ENCODE measurements around the gene CLDN24. TPM values are rescaled to one million over a fixed set of nuclear protein-coding genes. Genes with fewer than 3 reads are reported as not detected.

Gene CLDN24
- polyA plus RNA-seq, 1 of the 3 experiments (the other 2 are of a cell fraction), result not detected

DNA sequence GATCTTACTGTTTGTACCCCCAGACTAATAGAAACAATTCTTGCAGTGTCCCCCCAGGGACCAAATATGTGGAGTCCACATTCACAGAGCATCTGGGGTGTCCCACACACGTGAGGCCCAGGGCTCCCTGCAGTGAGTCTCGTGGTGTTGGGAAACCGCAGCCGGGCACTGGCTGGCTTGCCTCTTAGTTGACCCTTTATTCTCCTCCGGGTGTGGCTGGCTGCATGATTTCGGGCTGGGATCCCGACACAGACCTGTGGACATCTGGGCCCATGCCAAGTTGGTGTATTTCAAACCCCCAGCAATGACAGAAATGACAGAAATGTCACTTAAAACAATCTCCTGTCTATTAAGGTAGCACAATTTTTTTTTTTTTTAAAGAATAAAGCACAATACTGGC lies 15.6 kb upstream of the CLDN24 start:
- no peaks in the 10 kb centered on the region for H3K79me2 ChIP-seq (ENCODE audit: insufficient read depth)
- CTCF ChIA-PET, result no interaction called here
- TF ChIP-seq TEAD4 (IDR thresholded peaks at IDR 0.05; ENCODE audit: borderline replicate concordance, insufficient read depth), result no peak
- no peak for TF ChIP-seq RAD21 (IDR thresholded peaks at IDR 0.05; ENCODE audit: low read length)
- no peak for TF ChIP-seq TCF12 (IDR thresholded peaks at IDR 0.05)
- TF ChIP-seq MAX (IDR thresholded peaks at IDR 0.05; ENCODE audit: low read depth), result no peak
- TF ChIP-seq, protein P1, sequence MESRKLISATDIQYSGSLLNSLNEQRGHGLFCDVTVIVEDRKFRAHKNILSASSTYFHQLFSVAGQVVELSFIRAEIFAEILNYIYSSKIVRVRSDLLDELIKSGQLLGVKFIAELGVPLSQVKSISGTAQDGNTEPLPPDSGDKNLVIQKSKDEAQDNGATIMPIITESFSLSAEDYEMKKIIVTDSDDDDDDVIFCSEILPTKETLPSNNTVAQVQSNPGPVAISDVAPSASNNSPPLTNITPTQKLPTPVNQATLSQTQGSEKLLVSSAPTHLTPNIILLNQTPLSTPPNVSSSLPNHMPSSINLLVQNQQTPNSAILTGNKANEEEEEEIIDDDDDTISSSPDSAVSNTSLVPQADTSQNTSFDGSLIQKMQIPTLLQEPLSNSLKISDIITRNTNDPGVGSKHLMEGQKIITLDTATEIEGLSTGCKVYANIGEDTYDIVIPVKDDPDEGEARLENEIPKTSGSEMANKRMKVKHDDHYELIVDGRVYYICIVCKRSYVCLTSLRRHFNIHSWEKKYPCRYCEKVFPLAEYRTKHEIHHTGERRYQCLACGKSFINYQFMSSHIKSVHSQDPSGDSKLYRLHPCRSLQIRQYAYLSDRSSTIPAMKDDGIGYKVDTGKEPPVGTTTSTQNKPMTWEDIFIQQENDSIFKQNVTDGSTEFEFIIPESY (IDR thresholded peaks at IDR 0.05; ENCODE audit: borderline replicate concordance, low read depth), result no peak
- TF ChIP-seq RCOR1 (IDR thresholded peaks at IDR 0.05; ENCODE audit: low read length), result no peak
- TF ChIP-seq SMC3 (IDR thresholded peaks at IDR 0.05; ENCODE audit: low read depth, low read length), result no peak
- TF ChIP-seq FOXJ3 (CRISPR knock-in tag; IDR thresholded peaks at IDR 0.05), result no peak
- no peak for TF ChIP-seq CHD2 (IDR thresholded peaks at IDR 0.05; ENCODE audit: low read length, partially characterized antibody)
- TF ChIP-seq POLR2AphosphoS5 (IDR thresholded peaks at IDR 0.05; ENCODE audit: low read depth, low read length), result no peak
- TF ChIP-seq, protein P2, sequence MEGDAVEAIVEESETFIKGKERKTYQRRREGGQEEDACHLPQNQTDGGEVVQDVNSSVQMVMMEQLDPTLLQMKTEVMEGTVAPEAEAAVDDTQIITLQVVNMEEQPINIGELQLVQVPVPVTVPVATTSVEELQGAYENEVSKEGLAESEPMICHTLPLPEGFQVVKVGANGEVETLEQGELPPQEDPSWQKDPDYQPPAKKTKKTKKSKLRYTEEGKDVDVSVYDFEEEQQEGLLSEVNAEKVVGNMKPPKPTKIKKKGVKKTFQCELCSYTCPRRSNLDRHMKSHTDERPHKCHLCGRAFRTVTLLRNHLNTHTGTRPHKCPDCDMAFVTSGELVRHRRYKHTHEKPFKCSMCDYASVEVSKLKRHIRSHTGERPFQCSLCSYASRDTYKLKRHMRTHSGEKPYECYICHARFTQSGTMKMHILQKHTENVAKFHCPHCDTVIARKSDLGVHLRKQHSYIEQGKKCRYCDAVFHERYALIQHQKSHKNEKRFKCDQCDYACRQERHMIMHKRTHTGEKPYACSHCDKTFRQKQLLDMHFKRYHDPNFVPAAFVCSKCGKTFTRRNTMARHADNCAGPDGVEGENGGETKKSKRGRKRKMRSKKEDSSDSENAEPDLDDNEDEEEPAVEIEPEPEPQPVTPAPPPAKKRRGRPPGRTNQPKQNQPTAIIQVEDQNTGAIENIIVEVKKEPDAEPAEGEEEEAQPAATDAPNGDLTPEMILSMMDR (IDR thresholded peaks at IDR 0.05), result no peak
- no peak for TF ChIP-seq FOXM1 (IDR thresholded peaks at IDR 0.05; ENCODE audit: low read depth)
- no peak for TF ChIP-seq USF1 (IDR thresholded peaks at IDR 0.05; ENCODE audit: borderline replicate concordance, low read depth)
- TF ChIP-seq RXRA (IDR thresholded peaks at IDR 0.05; ENCODE audit: borderline replicate concordance, low read depth), result no peak
- TF ChIP-seq, protein P3, sequence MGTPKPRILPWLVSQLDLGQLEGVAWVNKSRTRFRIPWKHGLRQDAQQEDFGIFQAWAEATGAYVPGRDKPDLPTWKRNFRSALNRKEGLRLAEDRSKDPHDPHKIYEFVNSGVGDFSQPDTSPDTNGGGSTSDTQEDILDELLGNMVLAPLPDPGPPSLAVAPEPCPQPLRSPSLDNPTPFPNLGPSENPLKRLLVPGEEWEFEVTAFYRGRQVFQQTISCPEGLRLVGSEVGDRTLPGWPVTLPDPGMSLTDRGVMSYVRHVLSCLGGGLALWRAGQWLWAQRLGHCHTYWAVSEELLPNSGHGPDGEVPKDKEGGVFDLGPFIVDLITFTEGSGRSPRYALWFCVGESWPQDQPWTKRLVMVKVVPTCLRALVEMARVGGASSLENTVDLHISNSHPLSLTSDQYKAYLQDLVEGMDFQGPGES (IDR thresholded peaks at IDR 0.05; ENCODE audit: low read depth, low read length), result no peak
- TF ChIP-seq TAF1 (IDR thresholded peaks at IDR 0.05; ENCODE audit: borderline replicate concordance, low read depth, low read length), result no peak
- TF ChIP-seq EP300 (IDR thresholded peaks at IDR 0.05; ENCODE audit: borderline replicate concordance in 1 of 2, low read depth in 1 of 2, low read length in 1 of 2), result no peak
- TF ChIP-seq NFIC (IDR thresholded peaks at IDR 0.05; ENCODE audit: borderline replicate concordance), result no peak
- no peak for TF ChIP-seq MXI1 (IDR thresholded peaks at IDR 0.05; ENCODE audit: low read depth, low read length)
- no peak for TF ChIP-seq MEF2A (IDR thresholded peaks at IDR 0.05; ENCODE audit: borderline replicate concordance, low read depth)
- no peak for DNase-seq
- 81% methylated on average over 5 of the region's 7 CpGs for WGBS (ENCODE audit: low lambda C conversion rate)
- H3K9me2 ChIP-seq, result no peaks in the 10 kb centered on the region
- H3K4me1 ChIP-seq (ENCODE audit: control insufficient read depth in 1 of 2, insufficient read depth in 2 of 2, low read depth in 1 of 2, low read length in 1 of 2), result peaks cover 0 to 18% of the 10 kb centered on the region in 2 experiments; a peak in 2 of 4 replicates
- POLR2A ChIA-PET, result no interaction called here
- H3F3A ChIP-seq (replicated peaks; ENCODE audit: insufficient read depth), result peaks cover 21% of the 10 kb centered on the region
- no peak overlapping the region for H3K4me3 ChIP-seq (ENCODE audit: low read depth in 2 of 2, low read length in 1 of 2)
- H3K9ac ChIP-seq, result no peak overlapping the region
- H3K27ac ChIP-seq (ENCODE audit: low read depth in 2 of 2, low read length in 1 of 2), result no peak overlapping the region
- H3K36me3 ChIP-seq (replicated peaks in 1 of 2; ENCODE audit: control insufficient read depth in 1 of 2, insufficient read depth in 2 of 2, low read length in 1 of 2), result no peaks in the 10 kb centered on the region
- H3K4me2 ChIP-seq, result no peak overlapping the region
- H3K9me3 ChIP-seq, result no peaks in the 10 kb centered on the region
- no peak overlapping the region for H2AFZ ChIP-seq (ENCODE audit: low read depth)
- H4K20me1 ChIP-seq (ENCODE audit: insufficient read depth), result no peaks in the 10 kb centered on the region
- no peaks in the 10 kb centered on the region for H3K27me3 ChIP-seq (ENCODE audit: insufficient read depth)
